ENCODE measurements around the gene ANKRD39. TPM values are rescaled to one million over a fixed set of nuclear protein-coding genes. Genes with fewer than 3 reads are reported as not detected.

ANKRD39 gene
- total RNA-seq, 4 donors from 2014 or later = 5.8 to 17.3 (median 15.4) TPM

DNA sequence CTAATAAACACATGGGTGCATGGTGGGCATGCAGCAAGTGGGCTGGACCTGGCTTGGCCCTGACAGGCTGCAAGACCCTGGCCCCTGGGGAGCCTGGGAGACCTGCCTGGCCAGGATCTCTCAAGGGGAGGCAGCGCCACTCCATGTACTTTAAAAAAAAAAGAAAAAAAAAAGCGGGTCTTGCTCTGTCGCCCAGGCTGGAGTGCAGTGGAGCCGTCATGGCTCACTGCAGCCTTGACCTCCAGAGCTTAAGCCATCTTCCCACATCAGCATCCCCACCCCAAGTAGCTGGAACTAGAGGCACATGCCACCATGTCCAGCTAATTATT is 41.6 kb upstream of the ANKRD39 start:
- H3K9me3 ChIP-seq = no peaks in the 10 kb centered on the region
- no peaks in the 10 kb centered on the region for H3K27me3 ChIP-seq
- DNase-seq = no peak
- TF ChIP-seq POLR2A (IDR thresholded peaks at IDR 0.05) = no peak
- TF ChIP-seq, protein P1, sequence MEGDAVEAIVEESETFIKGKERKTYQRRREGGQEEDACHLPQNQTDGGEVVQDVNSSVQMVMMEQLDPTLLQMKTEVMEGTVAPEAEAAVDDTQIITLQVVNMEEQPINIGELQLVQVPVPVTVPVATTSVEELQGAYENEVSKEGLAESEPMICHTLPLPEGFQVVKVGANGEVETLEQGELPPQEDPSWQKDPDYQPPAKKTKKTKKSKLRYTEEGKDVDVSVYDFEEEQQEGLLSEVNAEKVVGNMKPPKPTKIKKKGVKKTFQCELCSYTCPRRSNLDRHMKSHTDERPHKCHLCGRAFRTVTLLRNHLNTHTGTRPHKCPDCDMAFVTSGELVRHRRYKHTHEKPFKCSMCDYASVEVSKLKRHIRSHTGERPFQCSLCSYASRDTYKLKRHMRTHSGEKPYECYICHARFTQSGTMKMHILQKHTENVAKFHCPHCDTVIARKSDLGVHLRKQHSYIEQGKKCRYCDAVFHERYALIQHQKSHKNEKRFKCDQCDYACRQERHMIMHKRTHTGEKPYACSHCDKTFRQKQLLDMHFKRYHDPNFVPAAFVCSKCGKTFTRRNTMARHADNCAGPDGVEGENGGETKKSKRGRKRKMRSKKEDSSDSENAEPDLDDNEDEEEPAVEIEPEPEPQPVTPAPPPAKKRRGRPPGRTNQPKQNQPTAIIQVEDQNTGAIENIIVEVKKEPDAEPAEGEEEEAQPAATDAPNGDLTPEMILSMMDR (IDR thresholded peaks at IDR 0.05) = no peak
- H3K4me1 ChIP-seq = peaks cover 0 to 13% (median 0%) of the 10 kb centered on the region in 4 donors
- H3K27ac ChIP-seq = no peak overlapping the region
- H3K4me3 ChIP-seq = no peak overlapping the region
- H3K36me3 ChIP-seq = no peaks in the 10 kb centered on the region

DNA sequence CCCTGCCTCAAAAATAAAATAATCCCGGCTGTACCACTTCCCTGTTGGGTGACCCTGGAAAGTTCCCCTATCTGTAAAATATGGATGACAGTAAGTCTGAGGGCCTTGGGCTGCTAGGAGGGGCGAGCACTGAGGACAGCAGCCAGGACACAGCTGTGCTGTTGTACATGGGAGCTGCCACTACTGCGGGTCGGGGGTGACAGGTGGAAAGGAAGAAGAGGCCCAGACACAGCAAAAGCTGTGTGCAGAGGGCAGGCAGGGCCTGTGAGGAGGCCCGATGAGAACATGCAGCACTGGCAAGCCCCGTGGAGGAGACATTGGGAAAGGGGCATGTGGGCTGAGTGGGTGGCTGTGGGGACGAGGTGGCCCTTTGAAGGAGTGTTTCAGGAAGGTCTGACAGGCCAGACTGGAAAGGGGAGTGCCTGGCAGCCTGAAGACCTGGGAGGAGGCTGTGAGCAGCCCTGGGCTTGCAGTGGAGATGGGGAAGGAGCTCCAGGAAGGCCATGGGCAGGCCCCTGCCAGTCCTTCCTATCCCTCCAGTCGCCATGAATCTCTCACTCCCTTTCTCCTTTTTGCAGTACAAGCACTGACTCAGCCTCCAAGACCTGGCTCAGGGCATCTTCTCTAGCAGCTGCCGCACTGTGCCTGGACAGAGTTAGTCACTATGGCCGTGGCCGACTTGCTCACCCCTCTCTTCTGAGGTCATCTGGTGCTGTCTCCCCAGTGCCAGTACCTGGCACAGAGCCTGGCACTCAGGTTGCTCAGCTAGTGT is 41.0 kb upstream of the ANKRD39 start:
- Histone ChIP-seq H3K4me1 (peaks cover 0 to 13% (median 0%) of the 10 kb centered on the region in 4 donors), H3K27me3 (no peaks in the 10 kb centered on the region), H3K4me3 (no peak overlapping the region), H3K27ac (no peak overlapping the region), H3K36me3 (no peaks in the 10 kb centered on the region), H3K9me3 (no peaks in the 10 kb centered on the region)
- TF ChIP-seq, protein P1 (IDR thresholded peaks at IDR 0.05) = no peak
- no peak for TF ChIP-seq POLR2A (IDR thresholded peaks at IDR 0.05)
- no peak for DNase-seq

DNA sequence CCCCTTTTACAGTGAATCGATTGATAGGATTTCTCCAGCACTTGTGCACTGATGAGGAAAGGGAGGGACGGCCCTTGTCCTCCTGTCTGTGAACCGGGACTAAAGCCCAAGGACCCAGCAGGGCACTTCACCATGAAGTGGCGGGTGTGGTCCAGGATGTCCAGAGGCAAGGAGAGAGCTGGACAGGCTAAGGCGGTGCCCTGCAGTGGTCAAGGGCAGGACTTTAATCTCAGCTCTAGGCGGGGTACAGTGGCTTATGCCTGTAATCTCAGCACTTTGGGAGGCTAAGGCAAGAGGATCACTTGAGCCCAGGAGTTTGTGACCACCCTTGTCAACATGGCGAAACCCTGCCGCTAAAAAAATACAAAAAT is 40.3 kb upstream of the ANKRD39 start:
- no peaks in the 10 kb centered on the region for H3K9me3 ChIP-seq
- H3K27ac ChIP-seq = no peak overlapping the region
- H3K4me3 ChIP-seq = no peak overlapping the region
- H3K4me1 ChIP-seq = peaks cover 0 to 13% (median 0%) of the 10 kb centered on the region in 4 donors
- TF ChIP-seq POLR2A (IDR thresholded peaks at IDR 0.05) = no peak
- TF ChIP-seq, protein P1 (IDR thresholded peaks at IDR 0.05) = no peak
- no peaks in the 10 kb centered on the region for H3K36me3 ChIP-seq
- DNase-seq = no peak
- no peaks in the 10 kb centered on the region for H3K27me3 ChIP-seq

DNA sequence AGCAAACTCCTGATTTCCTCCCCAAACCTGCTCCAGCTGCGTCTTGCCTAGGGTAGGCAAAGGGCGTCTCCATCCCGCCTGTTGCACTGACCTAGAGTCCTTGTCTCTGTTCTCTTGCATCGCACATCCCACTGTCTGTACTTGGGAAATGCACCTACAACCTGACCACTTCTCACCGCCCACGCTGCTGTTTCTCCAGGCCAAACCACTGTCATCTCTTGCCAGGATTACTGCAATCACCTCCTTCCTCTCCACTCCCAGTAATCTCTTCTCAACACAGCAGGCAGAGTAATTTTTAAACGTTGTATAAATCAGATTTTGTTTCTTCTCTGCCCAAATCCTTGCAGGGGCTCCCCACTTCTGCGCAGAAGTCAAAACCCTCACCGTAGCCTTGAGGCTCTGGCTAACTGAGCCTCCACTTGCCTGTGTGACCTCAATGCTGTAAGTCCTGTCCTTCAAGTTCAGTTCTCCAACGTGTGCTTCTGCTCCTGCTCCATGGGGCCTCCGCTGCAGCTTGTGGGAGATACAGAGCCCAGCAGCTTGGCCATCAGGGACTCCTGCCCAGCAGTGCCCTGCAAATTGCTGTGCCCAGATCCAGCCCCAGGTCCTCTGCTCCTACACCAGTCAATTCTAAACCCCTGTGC is 39.8 kb upstream of the ANKRD39 start:
- no peak for TF ChIP-seq POLR2A (IDR thresholded peaks at IDR 0.05)
- TF ChIP-seq, protein P1 (IDR thresholded peaks at IDR 0.05) = no peak
- no peaks in the 10 kb centered on the region for H3K27me3 ChIP-seq
- no peak overlapping the region for H3K4me3 ChIP-seq
- H3K4me1 ChIP-seq = peaks cover 0 to 13% (median 0%) of the 10 kb centered on the region in 4 donors
- H3K27ac ChIP-seq = no peak overlapping the region
- no peaks in the 10 kb centered on the region for H3K36me3 ChIP-seq
- no peak for DNase-seq
- no peaks in the 10 kb centered on the region for H3K9me3 ChIP-seq

DNA sequence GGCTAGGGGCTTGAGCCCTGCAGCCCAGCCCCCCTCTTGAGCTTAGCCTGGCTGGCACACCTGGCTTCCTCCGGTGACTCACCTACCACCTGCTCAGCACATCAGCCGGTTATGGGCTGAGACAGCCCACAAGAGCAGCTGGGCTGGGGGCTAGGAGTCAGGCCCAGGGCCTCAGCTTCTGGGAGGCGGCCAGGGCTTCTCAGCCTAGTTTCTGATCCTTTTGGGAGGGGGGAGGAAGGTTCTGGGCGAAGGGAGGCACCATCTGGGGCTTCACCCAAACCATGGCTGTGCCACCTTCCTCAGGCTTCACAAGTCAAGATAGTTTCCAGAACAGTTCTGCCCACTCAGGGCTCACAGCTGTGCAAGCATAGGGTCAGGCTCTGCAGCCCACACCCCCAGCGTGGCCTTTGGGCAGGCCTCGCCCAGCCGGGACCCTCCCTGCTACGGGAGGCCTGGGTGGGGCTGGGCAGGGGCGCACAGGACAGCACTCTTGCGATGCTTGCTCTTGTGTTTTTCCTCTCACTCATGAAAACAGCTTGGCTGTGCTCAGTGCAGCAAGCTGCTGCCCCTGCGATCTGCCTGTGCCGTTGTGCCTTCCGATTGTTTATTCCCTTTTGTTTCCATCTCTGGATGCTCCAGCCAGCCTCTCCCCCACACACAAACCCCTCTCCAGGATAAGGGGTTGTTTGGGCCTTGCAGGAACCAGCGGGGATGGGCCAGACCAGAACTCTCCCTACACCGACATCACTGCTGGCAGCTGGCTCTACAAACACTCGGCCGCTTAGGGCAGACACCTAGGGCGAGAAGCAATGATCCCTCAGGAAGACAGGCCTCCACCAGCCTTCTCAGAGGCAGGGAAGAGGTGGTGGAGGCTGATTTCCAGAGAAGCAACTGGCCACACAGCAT is 38.2 kb upstream of the ANKRD39 start:
- no peaks in the 10 kb centered on the region for H3K36me3 ChIP-seq
- no peaks in the 10 kb centered on the region for H3K27me3 ChIP-seq
- no peak for TF ChIP-seq POLR2A (IDR thresholded peaks at IDR 0.05)
- TF ChIP-seq, protein P1 (IDR thresholded peaks at IDR 0.05) = no peak
- H3K27ac ChIP-seq = peak overlapping the region in 1 of 4 donors; percentile 32
- DNase-seq = no peak
- no peaks in the 10 kb centered on the region for H3K9me3 ChIP-seq
- H3K4me1 ChIP-seq = peaks cover 0 to 25% (median 4%) of the 10 kb centered on the region in 4 donors
- no peak overlapping the region for H3K4me3 ChIP-seq

Measured in Peyer's patch (tissue), 4 donors.